Left lobe of liver (tissue), 2 donors: ENCODE data around the gene SUCLG2. TPM values are rescaled to one million over a fixed set of nuclear protein-coding genes. Genes with fewer than 3 reads are reported as not detected.

Experiments used
- ATAC-seq: fragments of 200-7000 bp; cut with Tn5 transposase; one replicate; pipeline ENCODE4 v1.9.1; 2020; ENCODE audit warnings: mild to moderate bottlenecking, moderate library complexity
- DNase-seq: peaks from one replicate; pipeline ENCODE4 v3.0.0-alpha.2; 2020; ENCODE audit warnings: low spot score
- total RNA-seq: library from RNA; stranded (reverse); gene quantifications from one replicate; pipeline ENCODE4 v1.2.1, GENCODE V29; 2021
- donor health status: DM: no; HTN: no; CAD: no; lungs with moderate emphysema.
- donor health status: DM: no; HTN: yes; CAD: no.

Gene SUCLG2
- total RNA-seq, 1 donor from 2014 or later: 157 TPM

DNA sequence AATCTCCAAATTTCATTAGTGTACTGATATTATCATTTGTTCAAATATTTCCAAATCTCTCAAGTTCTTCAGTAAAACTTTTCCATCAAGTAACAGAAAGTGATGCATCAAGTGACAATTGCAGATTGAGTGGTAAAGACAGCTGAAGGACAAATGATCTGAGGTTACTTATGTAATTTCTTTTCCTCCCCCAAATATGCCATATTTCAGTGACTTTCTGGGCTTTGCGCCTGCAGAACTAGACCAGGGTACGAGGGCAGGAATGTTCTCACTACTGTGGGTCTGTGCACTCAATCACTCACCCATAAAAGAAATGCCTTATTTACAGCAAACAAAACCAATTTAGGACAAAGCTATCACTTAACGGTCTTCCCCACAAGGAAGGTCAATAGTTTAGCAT, 4.7 kb downstream of the SUCLG2 start:
- ATAC-seq (no peak), DNase-seq (no peak)

DNA sequence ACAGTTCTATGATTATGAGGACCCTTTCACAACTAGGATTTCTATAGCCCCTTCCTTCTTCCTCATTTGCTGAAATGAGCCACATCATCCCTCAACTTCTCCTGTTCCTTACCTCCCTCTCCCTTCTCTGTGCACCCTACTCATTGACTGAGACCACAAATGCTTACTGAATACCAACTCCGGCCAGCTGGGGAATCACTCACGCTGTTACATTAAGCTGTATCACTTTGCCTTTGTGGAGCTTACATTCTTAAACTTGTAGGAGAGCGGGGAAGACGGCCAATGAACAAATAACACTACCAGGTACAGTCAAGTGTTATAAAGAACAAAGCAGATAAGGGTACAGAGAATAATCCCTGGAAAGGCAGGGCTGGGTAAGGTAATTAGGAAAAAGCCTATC, 5.7 kb downstream of the SUCLG2 start:
- ATAC-seq (peak; percentile 1), DNase-seq (no peak)

DNA sequence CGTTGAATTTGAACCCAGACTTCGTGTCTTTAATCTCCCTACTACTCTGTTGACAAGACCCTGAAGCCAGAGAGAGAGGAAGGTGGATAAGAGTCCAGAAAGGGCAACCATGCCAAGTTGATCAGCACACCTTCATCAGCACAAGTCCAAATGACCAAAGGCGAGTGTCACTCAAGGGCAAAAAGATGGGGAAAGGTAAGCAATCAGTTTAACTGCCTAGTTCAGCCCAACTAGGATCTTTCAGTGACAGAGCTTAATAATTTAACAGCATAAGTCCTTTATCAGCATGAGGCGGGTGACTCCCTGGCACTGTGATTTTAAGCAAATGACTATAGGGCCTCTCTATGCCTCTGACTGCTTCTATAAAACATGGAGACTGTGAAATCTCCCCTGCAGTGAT, 6.2 kb downstream of the SUCLG2 start:
- ATAC-seq (peak; percentile 72), DNase-seq (peak; percentile 84)

DNA sequence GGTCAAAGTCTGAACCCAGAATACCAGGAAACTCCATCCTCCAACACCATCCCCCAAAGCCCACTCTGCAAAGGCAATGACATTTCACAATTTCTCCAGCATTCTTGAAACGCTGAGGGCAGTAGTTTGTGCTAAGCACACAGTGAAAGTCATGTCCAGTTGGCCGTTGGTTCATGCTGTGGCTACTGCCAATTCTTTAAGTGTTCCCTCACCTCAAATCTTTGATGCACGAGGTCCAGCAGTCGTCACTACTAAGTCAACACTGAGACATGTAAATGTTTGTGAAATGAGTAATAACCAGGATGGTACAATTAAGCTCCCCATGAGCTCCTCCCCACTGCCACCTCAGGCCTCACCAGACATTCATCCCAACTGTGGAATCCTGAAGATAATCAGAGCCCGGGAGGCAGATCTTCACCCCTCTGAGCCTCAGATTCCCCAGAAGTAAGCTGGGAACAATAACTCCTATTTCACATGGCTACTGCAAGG, 7.0 kb downstream of the SUCLG2 start:
- ATAC-seq (peak; percentile 73), DNase-seq (peak; percentile 89)

DNA sequence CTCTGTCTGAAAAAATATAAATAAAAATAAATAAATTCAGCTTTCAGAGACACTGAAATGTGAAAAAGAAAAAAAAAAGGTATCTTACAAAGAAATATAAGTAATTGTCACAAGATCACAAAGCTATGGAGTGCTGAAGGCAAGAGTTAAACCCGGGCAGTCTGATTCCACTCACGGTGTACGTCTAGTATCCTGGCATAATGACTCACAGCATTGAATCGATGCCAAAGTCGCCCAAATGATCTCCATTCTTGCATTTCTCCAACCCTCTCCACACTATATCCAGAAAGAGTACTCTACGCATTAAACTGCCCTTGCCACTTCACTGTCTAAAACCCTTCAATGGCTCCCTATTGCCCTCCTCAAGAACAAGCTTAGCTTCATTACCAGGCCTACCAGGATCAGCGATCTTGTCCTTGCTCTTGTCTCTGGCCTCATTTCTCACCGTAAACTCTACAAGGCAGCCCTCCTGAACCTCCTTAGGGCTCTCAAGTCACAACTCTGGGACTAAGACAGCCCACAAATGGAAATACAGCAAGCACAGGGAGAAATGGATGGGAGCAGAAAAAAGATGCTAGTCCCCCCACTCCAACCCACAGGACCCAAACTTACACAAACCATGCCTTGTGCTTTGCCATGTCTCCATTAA, 7.7 kb downstream of the SUCLG2 start:
- DNase-seq (no peak), ATAC-seq (no peak)

DNA sequence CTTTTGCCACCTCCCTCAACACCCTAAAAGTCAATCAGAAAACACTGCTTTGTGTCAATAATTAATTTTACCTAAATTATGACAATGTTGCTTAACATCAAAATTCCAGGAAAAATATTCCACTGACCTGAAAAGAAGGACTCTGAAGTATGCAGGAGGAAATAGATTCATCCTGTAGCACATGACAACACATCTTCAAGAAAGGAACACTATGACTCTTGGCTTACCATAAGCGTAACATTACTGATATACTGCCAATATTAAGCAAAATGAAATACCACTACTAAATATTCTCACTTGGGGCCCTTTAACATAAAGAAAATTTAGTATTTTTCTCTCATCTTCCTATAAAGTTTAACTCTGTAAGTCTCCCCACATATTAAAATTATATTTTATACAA, 9.6 kb downstream of the SUCLG2 start:
- no peak for ATAC-seq
- DNase-seq: no peak

DNA sequence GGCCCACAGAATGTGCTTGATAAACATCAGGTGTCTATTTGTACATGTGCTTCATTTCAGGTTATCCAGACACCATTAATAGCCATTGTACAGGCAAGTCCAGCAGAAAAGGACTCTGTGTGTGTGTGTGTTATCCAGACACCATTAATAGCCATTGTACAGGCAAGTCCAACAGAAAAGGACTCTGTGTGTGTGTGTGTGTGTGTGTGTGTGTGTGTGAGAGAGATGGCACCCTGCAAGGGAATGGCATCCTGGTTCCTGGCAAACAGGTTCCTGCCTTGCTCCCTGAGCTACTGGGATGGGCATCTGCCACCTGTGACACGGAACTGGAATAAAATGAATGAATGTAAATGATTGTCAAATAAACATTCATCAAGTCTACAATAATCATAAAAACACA, 11.7 kb downstream of the SUCLG2 start:
- DNase-seq (no peak), ATAC-seq (no peak)

DNA sequence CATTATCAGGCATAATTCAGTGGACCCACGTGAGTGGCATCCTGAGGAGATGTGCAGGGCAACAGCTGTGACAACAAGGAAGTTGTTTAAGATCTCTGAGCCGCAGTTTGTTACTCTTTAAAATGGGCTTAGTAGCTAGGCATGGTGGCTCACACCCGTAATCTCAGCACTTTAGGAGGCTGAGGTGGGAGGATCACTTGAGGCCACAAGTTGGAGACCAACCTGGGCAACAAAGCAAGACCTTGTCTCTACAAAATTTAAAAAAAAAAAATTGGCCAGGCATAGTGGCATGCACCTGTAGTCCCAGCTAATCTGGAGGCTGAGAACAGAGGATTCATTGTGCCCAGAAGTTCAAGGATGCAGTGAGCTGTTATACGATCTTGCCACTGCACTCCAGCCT, 12.2 kb downstream of the SUCLG2 start:
- ATAC-seq: no peak
- no peak for DNase-seq

DNA sequence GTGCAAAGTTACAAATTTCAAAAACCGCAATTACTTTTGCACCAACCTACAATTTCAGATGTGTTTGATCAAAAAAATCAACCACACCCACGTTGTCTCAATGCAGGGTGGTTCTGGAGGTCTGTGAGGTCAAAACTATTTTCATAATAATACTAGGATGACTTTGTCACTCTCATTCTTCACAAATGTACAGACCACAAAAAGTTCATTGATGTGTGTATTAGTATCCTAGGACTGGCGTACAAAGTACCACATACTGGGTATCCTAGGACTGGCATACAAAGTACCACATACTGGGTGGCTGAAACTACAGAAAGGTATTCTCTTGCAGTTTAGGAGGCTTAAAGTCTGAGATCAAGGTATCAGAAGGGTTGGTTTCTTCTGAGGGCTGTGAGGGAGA, 13.0 kb downstream of the SUCLG2 start:
- no peak for DNase-seq
- ATAC-seq: no peak

DNA sequence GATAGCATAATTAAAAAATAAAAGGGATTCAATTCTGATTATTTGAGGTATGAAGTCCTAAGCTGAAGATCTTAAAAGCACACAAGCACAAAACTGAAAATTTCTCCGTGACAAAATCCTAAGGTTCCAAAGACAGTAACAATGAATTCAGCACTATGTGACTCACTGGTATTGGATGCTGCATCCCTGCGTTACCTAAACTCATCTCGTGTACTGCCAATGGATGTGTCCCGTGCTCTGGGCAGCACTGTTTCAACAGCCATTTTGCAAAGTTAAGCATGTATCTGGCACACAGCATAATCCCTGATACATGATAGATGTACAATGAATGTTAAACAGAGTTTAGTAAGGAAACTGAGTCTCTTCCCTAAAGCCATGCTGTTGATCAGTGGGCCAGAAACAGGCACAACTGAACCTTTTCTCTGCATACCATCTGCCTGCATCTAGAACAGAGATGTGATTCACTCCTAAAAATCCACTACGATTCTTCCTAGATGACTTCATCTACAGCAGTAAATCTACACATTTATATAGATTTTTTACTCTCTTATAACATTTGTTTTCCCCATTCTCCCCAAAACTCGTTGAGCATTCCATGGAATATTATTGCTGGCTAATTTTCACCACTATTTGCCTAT, 14.3 kb downstream of the SUCLG2 start:
- ATAC-seq: no peak
- no peak for DNase-seq

DNA sequence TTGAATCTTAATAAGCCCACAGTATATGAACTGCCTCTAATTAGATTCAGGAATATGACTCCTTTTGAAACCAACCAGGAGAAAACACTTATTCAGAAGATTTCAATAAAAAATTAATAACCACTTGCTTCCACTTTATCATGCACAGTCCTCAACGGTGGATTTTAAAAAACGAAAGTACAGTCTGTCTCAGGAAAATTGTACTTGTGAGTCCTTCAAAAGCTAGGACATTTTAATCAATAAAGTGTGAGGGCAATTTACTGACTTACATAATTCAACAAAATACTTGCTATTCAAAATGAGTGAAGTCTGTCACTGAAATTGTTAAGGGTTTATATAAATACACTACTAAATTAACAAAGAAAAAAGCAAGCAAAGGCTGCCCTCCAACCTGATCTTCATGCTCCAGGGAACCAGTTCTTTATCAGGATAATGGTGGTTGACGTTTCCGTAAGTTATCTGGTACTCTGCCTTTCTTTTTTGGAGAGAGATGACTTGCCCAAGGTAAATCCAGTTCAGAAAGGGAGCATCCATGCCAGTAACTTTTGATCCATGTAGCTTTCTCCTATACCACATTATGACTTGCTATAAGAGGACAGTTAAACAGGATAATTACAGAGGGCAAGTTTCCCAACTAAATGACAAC, 17.0 kb downstream of the SUCLG2 start:
- DNase-seq (no peak), ATAC-seq (peak; percentile 62)

DNA sequence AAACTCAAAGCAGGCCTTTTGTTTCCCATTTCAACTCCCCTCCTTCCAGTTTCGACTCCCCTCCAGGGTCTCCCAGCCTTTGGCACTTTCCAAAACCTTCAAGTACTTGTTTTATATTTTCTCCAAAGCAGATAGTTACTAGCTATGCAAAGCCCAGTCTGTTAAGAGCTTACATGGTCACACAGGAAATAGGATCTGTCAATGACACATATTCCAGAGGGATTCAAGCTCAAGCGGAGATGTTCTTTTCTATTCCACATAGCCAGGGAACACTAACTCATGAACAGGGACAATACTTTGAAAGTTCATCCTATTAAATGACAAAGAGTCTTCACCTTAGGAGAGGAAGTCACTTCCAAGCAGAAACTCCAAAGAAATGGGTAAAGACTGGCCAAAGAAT, 18.6 kb downstream of the SUCLG2 start:
- ATAC-seq (no peak), DNase-seq (no peak)

DNA sequence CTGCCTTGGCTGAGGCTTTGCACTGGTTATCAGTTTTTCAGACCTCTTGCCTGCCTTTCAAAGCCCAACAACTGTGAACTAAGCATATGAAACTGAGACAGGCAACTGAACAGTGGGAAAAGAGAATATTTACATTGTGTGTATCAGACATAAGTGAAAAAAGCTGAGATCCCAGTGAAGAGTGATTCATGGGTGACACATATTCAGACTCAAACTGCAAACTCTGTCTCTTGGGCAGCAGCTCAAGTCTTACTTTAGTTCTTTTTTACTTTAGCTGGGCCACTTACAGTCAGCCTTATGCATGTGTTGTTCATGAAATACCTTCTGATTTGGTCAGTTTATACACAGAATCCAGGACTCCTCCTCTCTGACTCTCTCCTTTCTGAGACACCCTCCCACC, 19.2 kb downstream of the SUCLG2 start:
- peak; percentile 10 for ATAC-seq
- DNase-seq: no peak

DNA sequence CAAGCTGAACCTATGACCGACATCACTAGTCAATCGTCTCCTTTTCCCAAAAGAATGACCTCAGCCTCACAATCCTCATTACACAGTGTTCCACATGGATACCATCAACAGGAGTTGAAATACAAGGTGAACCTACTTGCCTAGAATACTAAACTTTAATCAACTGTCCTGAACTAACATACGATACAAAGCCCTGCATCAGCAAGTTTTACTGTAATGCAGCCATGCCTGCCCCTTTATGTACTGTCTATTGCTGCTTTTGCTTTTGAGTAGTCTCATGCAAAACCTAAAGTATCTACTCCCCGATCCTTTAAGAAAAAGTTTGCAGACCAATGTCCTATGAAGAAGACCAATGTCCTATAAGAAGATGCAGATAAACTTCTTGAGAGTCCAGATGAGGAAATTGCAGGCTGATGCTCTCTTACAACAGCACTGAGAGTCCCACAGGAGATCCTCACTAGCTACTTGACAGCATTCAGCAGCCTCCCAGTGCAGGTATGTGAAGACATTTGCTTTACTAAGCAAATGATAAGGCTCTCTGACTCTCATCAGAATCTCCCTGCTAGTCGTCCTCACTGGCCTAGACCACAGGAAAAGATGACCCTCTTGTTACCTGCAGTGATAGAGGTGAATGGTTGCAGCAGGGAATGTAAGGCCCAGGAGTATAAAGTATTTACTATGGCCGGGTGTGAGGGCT, 23.6 kb downstream of the SUCLG2 start:
- DNase-seq (no peak), ATAC-seq (peak; percentile 26)

DNA sequence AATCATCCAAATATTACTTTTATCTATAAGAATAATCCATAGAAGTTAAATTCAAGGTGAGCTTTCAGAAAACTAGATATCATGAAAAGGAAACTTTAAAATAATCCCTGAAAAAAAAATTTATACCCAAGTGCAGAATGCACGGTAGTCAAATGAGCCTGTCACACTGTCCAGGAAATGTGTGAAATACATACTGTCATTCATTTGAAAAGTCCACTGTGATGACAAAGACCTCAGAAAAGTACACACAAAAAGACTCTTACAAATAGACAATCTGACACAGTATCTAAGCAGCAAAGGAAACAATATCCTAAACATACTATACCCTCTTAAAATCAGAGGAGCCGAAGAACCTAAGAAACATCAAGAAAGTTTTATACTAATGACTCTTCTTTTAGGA, 29.7 kb downstream of the SUCLG2 start:
- ATAC-seq (no peak), DNase-seq (no peak)

DNA sequence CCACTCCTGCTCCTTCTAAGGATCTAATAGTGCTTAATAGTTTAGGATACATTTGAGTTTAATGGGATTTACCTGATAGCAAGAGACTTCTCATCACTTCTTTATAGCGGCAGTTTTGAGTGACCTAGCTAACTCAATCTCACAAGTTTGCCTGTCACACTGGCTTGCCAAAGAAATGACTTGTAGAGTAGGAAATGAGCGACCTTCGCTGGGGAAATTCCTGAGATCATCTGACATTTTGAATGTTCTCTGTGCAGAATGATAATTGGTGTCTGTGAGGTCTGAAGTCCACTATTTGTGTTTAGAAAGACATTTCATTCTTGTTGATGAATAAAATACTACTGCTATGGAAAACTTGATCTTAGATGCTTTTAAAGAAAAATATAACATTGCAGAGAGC, 30.3 kb downstream of the SUCLG2 start:
- no peak for ATAC-seq
- DNase-seq: no peak

DNA sequence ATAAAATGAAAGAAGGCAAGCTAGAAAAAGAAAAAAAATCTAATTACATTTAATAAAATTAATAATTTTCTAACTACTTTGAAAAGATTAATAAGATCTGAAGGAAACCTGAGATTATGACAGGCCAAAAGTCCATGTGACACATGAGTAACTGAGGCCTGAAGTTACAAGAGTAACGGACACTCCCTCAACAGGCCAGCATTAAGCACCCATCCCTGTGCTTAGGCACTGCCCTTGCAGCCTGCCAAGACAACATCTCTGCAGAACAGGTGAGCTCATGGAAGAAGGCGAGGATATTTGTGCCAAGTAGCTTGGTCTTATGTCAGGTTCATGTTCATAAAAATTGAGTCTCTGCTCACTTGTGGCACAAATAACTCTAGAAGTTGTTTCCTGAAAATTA, 31.8 kb downstream of the SUCLG2 start:
- ATAC-seq (no peak), DNase-seq (no peak)

DNA sequence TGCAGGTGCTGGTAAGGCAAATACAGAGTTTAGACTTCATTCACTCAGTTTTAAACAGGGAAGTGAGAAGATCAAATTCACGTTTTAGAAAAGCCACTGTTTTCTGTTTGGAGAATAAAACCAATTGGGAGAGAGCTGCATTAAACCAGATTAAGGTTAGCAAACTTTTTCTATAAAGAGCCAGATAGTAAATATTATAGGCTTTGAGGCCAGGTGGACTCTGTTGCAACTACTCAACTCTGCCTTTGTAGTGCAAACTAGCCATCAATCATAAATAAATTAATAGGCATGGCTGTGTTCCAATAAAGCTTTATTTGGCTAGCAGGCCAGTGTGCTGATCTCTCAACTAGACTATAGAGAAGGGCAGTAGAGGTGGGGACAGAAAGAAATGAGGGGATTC, 33.5 kb downstream of the SUCLG2 start:
- DNase-seq: no peak
- ATAC-seq: peak; percentile 52

DNA sequence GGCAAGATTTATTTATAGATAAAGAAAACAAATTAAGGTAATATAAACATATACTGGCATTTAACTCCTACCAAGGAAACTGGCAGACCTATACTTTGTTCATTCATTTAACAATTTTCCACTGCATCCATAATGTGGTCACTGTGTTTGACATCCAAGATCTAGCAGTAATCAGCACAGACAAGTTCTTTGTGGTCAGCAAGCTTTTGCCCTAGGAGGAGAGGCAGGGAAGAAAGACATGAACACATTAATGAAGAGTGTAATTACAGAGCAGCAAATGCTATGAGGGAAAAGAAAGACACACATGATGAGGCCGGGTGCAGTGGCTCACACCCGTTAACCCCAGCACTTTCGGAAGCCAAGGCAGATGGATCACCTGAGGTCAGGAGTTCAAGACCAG, 34.4 kb downstream of the SUCLG2 start:
- DNase-seq: no peak
- no peak for ATAC-seq

DNA sequence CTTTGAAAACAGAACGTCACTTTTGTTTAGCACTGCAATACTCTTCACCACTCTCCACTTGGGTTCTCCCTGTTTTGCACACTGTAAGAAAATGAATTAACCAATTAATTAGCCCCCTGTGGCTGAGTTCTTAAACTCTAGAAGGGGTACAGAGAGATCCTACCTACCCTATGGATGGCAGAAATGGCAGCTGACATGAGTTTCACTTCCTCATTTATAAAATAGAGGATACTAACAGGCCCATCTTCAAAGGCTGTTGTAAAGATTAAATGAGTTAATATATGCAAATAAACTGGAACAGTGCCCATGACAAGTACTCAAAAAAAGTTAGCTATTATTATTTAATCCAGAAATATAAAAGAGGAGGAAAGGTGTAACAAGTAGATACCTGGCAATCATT, 36.9 kb downstream of the SUCLG2 start:
- DNase-seq (no peak), ATAC-seq (no peak)

DNA sequence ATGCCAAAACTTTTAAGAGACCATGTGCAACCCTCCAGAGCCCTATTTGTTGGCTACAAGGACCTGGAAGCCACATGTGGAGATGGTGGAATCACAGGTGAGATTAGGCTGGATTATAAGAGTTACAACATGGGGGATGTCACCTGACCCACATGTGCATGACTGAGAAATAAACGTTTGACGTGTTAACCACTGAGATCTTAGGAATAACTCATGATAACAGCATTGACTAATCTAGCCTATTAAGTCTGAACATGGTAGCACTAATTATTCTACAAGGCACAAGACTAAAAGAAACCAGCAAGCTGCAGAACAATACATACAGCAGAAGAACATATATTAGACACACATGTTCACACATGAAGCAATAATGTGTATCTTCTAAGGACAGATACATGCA, 38.4 kb downstream of the SUCLG2 start:
- no peak for ATAC-seq
- no peak for DNase-seq

DNA sequence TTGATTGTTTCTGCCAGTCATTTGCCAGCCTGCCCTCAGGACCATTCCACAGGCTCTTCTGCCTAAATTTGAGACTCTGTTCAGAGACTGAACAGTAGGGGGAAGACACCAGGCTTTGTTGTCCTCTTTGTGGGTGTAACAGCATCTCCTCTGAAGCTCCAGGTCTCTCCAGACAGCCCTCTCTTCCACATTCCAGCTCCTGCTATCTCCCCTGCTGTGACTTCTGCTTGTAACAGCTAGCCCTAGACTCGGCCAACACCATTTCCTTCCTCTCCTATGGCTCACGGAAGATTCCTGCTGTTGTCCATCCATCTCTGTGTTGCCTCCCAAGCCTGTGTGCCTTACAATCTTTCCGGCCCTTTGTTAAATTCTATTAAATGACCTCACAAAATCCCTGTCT, 40.2 kb downstream of the SUCLG2 start:
- peak; percentile 30 for ATAC-seq

More for the DNA sequence above, 40.2 kb downstream of the SUCLG2 start:
- no peak for DNase-seq
